HS-27A (cell line): ENCODE measurements around the gene XXYLT1.
"Not testable (repeated sequence)": the region's sequence is repeated elsewhere in the genome, so short reads cannot be mapped to it uniquely, and the experiment has no call there.

Source experiments
- DNase-seq: peaks from one replicate; pipeline ENCODE4 v3.0.0-alpha.2; 2012; ENCODE audit warnings: low read depth, missing footprints

Gene XXYLT1

GRCh38 chr3:195250473-195251251, 20.3 kb downstream of the XXYLT1 start:
- DNase-seq: no peak

DNA sequence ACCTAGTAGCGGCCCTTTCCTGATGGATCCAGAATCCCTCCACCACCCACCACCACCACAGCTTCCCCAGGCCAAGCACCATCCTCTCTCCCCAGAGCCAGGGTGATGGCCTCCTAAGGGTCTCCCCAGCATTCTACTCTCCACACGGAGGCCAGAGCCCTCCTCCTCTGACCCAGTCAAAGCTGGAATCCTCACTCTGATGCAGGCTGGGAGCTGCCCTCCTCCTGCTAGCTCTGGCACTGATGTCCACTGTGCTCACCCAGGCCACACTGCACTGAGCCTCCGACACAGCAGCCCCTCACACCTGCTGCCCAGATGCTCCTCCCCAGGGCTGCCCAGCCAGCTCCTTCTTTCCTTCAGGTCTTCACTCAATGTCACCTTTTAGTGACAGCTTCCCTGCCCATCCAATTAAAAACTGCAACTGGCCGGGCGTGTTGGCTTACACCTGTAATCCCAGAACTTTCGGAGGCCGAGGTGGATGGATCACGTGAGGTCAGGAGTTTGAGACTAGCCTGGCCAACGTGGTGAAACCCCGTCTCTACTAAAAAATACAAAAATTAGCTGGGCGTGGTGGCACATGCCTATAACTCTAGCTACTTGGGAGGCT, 21.0 kb downstream of the XXYLT1 start:
- DNase-seq: no peak

DNA sequence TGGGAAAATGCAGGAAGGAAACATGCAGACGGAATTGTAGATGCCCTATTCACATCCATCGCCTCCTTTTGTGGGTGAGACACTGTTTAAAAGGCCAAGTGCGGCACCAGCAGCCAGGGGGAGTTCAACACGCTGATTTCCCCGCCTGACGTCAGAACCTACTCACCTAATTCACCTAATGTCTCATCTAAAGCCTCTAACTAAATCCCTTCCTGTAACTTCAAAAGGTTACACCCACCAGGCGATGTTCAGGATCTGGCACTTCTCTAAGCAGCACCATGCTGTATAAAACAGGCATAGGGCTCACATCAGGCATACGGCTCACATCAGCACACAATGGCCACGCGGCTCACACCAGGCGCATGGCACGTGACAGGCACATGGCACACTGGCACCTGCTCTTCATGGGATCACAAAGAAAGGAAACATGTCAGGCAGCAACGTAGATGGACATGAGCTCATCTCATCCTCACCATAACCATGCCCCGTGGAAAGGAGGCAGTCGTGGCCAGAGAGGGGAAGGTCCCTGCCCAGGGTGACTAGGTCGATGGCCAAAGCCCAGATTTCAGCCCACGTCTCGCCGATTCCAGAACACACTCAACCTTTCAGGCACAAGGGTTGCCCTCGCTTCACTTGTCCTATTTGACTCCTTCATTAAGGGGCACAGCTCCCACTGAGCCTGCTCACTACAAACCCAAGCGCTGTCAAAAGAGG, 21.7 kb downstream of the XXYLT1 start:
- no peak for DNase-seq

- no peak for DNase-seq
Observed at GRCh38 chr3:195248281-195248680, 22.7 kb downstream of the XXYLT1 start.

DNA sequence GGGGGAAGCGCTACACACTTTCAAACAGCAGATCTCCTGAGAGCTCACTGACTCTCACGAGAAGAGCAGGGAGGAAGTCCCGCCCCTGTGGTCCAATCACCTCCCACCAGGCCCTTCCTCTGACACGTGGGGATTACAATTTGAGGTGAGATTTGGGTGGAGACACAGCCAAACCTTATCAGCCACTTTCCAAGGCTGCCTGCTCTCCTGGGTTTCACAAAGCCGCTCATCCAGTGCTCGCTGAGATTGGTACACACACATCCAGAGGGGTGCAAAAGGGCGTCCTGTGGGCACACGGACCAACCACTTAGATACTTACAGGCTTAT, 23.1 kb downstream of the XXYLT1 start:
- DNase-seq: no peak

GRCh38 chr3:195247086-195247862, 23.7 kb downstream of the XXYLT1 start:
- DNase-seq: no peak

GRCh38 chr3:195246581-195246995, 24.4 kb downstream of the XXYLT1 start:
- DNase-seq: no peak

DNA sequence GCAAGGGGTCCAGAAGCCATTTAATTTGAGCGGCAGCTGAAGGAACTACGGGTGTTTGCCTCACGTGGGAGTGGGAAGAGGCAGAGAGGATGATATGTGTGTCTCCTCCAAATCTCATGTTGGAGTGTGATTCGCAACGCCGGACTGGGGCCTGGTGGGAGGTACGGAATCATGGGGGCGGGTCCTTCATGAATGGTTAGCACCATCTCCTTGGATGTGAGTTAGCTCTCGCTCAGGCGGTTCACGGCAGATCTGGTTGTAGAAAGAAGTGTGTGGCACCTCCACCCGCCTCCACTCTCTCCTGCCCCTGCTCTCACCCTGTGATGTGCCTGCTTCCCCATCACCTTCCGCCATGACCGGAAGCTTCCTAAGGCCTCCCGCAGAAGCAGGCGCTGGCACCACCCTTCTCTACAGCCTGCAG, 25.4 kb downstream of the XXYLT1 start:
- DNase-seq: no peak

DNA sequence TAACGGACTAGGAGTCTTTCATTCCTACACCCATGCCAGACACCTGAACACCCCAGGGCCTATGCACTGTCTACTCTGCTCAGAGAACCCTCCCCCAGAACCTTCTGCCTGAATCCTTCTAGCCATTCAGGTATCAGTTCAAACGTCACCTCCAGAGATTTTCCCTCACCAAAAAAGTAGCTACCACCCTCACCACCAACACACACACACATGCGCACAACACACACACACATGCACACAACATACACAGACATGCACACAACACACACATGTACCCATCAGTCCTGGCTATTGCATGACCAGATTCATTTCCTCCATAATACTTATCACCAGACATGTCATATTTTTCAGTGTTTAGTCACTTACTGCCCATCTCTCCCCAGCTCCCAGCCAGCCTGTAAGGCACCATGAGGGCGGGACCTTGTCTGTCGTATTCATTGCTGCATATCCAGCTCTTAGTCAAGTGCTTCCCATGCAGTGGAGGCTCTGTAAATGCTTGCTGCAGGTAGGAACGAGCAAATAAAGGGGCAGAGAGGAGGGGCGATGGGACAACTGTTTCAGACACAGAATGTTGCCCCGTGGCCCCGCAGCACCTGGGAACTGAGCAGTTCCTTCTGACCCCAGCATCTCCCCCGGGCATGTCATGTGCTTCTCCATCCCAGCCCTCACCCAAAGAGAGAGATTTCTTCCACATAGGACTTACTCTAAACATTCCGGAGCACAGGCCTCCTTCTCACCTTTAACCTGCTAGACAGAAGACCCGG, 29.2 kb downstream of the XXYLT1 start:
- no peak for DNase-seq

GRCh38 chr3:195240939-195241338, 30.0 kb downstream of the XXYLT1 start:
- no peak for DNase-seq

- no peak for DNase-seq
Observed at GRCh38 chr3:195240171-195240701, 30.7 kb downstream of the XXYLT1 start.

GRCh38 chr3:195239121-195239520, 31.8 kb downstream of the XXYLT1 start:
- DNase-seq: no peak

GRCh38 chr3:195238586-195239118, 32.3 kb downstream of the XXYLT1 start:
- no peak for DNase-seq

- no peak for DNase-seq
Observed at GRCh38 chr3:195238081-195238571, 32.8 kb downstream of the XXYLT1 start.

DNA sequence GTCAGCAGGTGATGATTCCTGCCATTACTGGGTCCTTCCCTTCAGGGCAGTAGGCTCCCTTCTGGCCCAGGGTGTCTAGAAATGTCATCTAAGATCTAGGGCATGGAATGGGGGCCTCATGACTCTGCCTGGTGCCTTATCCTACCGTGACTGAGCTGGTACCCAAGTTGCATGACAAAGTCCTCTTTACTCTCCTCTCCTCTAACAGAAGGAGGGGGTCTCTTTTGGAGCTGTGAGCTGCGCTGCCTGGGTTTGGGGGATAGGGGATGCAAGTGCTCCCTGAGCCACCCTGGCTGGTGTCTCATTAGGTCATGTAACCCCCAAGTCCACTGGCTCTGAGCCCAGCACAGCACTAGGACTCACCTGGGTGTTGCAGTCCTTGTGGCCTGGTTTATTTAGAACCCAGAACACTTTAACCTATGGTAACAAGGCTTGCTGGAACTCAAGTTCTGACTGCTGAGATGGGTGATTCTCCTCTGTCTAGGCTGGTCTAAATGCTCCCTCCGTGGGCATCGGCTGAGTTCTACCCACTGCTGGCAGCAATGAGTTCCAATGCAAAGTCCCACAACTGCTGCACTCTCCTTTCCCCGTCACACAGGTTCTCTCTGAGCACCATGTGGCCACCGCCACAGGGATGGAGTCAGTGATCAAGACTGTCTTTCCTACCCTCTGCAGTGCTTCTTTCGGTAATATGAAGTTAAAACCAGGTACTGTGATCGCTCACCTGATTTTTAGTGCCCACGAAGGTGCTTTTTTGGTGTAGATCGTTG, 34.0 kb downstream of the XXYLT1 start:
- no peak for DNase-seq

GRCh38 chr3:195236076-195236798, 34.7 kb downstream of the XXYLT1 start:
- no peak for DNase-seq

DNA sequence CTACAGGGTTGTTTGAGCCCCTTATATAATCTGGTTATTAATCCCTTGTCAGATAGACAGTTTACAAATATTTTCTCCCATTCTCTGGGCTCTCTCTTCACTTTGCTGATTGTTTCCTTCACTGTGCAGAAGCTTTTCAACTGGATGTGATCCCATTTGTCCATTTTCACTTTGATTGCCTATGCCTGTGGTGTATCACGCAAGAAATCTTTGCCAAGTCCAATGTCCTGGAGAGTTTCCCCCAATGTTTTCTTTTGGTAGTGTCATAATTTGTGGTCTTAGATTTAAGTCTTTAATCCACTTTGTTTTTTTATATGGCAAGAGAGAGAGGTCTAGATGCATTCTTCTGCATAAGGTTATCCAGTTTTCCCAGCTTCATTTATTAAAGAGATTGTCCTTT, 40.7 kb downstream of the XXYLT1 start:
- DNase-seq: no peak

GRCh38 chr3:195228886-195229285, 42.1 kb downstream of the XXYLT1 start:
- not testable (repeated sequence) for DNase-seq

- no peak for DNase-seq
Observed at GRCh38 chr3:195227871-195228270, 43.1 kb downstream of the XXYLT1 start.
